ENCODE measurements around the gene ZNF516. TPM values are rescaled to one million over a fixed set of nuclear protein-coding genes. Genes with fewer than 3 reads are reported as not detected.

Gene ZNF516
- polyA plus RNA-seq, 1 donor from 2014 or later = 1.2 TPM

DNA sequence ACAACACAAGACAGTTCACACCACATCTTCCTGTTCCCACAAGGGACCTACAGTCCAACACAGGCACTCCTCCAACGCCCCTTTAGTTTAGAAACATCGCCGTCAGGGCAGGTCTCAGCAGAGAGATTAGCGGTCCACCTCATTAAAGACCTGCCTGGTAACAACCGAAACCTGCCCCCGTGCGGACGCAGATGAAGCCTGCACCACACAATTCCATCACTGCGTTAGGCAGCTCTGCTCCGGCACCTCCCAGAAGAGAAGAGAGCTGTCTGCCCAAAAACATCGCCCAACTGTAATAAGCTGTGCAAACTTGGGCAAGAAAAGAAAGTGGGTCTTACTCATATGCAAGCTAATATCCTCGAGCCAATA, 32.7 kb downstream of the ZNF516 start:
- Mint-ChIP-seq H3K4me3 (no peak overlapping the region), H3K9me3 (no peaks in the 10 kb centered on the region), H3K36me3 (no peaks in the 10 kb centered on the region), H3K27ac (no peak overlapping the region), H3K4me1 (peaks cover 0 to 3% (median 0%) of the 10 kb centered on the region in 3 donors), H3K27me3 (peaks cover 1% of the 10 kb centered on the region)

DNA sequence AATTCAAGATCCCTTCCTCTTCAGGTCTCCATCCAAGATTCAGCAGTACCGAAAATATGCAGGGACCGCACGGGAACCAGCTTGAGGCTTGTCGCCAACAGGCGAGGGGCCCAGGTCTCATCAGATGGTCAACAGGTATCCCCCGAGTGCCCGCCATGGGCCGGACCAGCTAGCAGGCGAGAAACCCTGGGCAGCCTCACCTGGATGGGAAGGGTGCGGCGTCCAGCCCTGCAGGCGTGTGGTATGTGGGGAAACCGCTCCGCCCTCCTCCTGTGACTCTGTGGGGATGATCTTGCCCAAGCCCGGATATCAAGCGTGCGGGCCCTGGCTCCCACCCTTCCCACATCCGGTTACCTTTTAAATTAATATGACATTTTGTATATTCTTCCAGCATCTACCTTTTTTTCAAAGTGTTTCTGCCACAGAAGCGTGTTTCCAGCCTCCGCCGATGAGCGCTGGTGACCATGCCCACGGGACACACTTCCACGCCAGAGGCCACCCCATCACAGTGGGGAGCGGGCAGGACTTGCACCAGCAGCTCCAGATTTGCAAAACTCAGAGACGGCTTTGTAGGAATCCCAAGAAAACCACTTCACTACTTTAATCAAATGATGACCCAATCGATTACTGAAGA, 33.2 kb downstream of the ZNF516 start:
- Mint-ChIP-seq H3K27ac (no peak overlapping the region), H3K36me3 (no peaks in the 10 kb centered on the region), H3K27me3 (peaks cover 1% of the 10 kb centered on the region), H3K4me3 (no peak overlapping the region), H3K4me1 (peaks cover 0 to 3% (median 0%) of the 10 kb centered on the region in 3 donors), H3K9me3 (no peaks in the 10 kb centered on the region)

DNA sequence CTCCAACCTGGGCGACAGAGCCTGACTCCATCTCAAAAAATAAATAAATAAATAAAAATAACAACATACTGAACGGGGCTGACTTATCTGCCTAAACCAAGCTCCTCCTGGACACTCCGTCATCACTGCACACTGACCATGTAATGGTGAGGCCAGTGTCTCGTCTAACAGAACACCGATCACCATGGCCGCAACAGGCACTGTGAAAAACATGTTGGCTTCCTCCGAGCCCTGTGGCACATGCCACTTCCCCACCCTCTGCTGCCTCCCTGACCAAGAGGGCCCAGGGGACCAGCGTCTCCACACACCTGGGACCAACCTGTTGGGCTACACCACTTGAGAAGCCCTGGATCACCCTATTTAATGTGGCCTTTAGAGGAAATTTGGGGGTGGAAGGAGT, 33.9 kb downstream of the ZNF516 start:
- Mint-ChIP-seq H3K27ac (no peak overlapping the region), H3K36me3 (no peaks in the 10 kb centered on the region), H3K4me1 (no peaks in the 10 kb centered on the region), H3K27me3 (no peaks in the 10 kb centered on the region), H3K4me3 (no peak overlapping the region), H3K9me3 (no peaks in the 10 kb centered on the region)

DNA sequence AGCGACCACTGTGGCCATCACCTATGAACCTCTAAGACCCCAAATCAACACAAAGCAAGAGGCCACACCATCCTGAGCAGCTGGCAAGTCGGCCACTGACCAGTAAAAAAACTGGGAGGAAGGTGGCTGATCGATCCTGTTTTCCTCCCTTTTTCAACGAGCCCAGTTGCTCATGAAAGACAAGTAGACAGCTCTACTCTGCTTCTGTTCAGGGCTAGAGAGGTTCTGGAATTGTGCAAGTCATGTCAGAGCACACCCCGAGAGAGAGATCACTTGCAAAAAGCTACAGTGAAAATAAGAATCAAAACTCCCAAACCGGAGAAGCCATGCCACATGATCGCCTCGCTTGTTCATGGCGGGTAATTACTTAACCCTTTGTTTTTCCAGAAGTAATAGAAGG, 34.6 kb downstream of the ZNF516 start:
- no peak overlapping the region for H3K4me3 Mint-ChIP-seq
- no peaks in the 10 kb centered on the region for H3K4me1 Mint-ChIP-seq
- no peaks in the 10 kb centered on the region for H3K9me3 Mint-ChIP-seq
- H3K27ac Mint-ChIP-seq = peak overlapping the region in 1 of 3 donors; percentile 14
- no peaks in the 10 kb centered on the region for H3K27me3 Mint-ChIP-seq
- H3K36me3 Mint-ChIP-seq = no peaks in the 10 kb centered on the region

DNA sequence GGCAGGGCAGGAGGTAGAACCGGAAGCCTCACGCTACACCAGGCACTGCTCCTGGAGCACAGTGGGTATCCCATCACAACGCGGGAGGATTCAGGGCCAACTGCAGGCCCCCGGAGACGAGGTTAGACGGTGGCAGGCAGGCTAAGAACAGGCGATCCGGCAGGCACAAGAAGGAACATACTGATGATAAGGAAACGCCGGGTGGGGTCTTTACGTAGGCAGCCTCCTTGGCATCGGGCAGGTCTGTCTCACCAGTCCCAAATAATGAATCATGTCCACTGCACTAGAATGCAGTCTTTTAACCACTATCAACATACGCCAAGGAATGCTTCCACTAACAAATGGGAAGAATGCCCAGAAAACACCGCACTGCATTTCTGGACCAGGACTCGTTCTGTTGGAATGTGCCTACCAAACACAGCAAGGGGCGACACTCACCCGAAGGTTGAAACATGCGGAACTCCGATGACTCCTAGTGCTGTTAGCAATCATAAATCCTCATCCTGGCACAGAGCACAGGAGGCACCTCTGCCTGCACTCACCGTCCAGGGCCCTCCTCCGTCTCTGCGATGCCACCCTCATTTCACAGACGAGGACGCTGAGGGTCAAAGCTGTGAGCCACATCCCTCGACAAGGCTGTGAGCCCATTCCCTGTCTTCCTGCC, 35.2 kb downstream of the ZNF516 start:
- Mint-ChIP-seq H3K4me3 (no peak overlapping the region), H3K9me3 (no peaks in the 10 kb centered on the region), H3K4me1 (no peaks in the 10 kb centered on the region), H3K27ac (no peak overlapping the region), H3K27me3 (no peaks in the 10 kb centered on the region), H3K36me3 (no peaks in the 10 kb centered on the region)

DNA sequence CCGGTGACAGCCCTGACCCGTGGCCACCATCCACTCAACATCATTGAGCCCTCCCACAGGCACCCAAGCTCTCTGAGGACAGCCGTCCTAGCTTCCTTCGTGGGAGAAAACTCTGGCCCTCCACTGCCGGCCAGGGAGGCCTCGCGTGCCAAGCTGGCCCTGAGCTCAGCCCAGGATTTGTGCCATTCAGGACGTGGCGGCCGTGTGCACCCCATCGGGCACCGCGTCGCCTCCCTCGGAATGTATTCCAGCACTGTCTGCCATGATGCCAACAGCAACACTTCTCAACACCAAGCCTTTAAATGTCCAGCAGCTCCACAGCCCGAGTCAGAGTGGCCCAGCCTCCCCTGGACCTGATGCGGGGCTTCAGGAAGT, 35.7 kb downstream of the ZNF516 start:
- Mint-ChIP-seq H3K27me3 (no peaks in the 10 kb centered on the region), H3K4me1 (no peaks in the 10 kb centered on the region), H3K36me3 (no peaks in the 10 kb centered on the region), H3K9me3 (no peaks in the 10 kb centered on the region), H3K27ac (no peak overlapping the region), H3K4me3 (no peak overlapping the region)

DNA sequence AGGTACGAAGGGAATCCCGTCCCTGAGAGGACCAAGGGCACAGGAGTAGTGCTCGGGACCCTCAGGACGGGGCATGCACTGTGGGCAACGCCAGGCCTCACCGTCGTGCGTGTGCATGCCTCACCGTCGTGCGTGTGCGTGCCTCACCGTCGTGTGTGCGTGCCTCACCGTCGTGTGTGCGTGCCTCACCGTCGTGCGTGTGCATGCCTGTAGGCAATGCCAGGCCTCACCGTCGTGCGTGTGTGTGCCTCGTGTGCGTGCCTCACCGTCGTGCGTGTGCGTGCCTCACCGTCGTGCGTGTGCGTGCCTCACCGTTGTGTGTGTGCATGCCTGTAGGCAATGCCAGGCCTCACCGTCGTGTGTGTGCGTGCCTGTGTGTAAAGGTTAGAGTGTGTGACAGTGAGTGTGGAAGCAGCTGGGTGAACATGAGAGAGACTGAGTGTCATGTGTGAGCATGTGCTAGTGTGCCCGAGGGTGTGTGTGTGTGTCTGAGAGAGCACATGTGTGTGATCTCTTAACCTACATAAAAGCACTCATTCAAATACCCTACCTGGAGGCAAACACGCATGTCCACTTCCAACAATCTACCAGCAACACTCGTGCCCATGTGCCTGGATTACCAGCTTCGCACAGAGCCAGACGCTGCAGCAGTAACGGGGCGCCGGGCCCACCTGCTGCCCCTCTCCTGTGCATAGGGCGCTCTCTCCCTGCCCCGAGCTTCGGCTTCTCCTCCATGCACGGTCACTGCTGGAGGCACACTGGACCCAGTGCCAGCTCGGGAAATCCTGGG, 36.3 kb downstream of the ZNF516 start:
- Mint-ChIP-seq H3K9me3 (no peaks in the 10 kb centered on the region), H3K4me3 (no peak overlapping the region), H3K36me3 (no peaks in the 10 kb centered on the region), H3K4me1 (peaks cover 0 to 2% (median 0%) of the 10 kb centered on the region in 3 donors), H3K27ac (no peak overlapping the region), H3K27me3 (no peaks in the 10 kb centered on the region)

DNA sequence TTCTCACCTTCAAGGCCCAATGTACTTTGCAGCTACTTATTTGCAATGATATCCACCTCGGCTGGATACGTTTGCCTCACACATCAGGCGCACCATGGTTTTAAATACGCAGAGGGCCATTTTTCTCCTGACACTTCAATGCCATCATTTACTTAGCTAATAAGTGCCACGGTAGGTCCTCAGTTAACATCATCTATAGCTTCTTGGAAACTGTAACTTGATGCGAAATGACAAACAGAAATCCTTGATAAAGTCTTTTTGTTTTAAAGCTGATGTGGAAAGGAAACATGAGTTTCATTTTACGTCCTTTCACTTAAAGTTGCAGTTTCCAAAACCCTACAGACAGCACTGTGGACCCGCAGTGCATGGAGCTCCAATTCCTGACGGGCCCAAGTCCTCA, 37.1 kb downstream of the ZNF516 start:
- Mint-ChIP-seq H3K27me3 (peaks cover 1% of the 10 kb centered on the region), H3K36me3 (no peaks in the 10 kb centered on the region), H3K4me1 (peaks cover 0 to 2% (median 0%) of the 10 kb centered on the region in 3 donors), H3K4me3 (no peak overlapping the region), H3K27ac (no peak overlapping the region), H3K9me3 (no peaks in the 10 kb centered on the region)

DNA sequence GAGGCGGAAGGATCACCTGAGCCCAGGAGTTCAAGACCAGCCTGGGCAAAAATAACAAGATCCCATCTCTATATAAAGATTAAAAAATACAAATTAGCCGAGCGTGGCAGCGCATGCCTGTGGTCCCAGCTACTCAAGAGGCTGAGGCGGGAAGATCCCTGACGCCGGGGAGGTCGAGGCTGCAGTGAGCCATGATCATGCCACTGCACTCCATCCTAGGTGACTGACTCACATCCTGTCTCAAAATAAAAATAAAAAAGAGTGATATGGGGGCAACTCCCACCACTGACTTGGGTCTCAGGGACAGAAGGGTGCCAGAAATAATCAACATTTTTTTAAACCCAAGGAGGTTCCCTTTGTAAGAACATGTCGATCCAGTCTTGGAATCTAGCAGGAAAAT, 37.6 kb downstream of the ZNF516 start:
- Mint-ChIP-seq H3K9me3 (no peaks in the 10 kb centered on the region), H3K27me3 (peaks cover 3% of the 10 kb centered on the region), H3K4me1 (peaks cover 0 to 2% (median 0%) of the 10 kb centered on the region in 3 donors), H3K27ac (no peak overlapping the region), H3K4me3 (no peak overlapping the region), H3K36me3 (no peaks in the 10 kb centered on the region)

DNA sequence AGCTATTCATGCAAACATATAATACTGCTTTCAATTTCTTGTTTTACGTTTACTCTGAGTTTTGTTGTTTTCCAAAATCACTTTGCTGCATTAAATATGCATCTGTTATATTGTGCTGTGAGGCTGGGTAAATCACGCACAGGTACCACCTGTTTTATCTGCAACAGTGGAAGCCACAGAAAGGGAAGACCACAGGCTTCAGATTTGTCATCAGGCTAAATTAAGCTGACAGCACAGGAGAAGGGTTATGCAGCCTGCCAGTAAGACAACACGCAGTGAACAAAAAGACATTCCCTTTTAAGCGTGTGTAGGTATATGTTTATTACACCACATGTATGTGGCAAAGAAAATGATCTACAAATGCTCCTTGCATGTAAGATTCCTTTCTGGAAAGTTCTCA, 38.2 kb downstream of the ZNF516 start:
- H3K27me3 Mint-ChIP-seq = peaks cover 5% of the 10 kb centered on the region
- no peaks in the 10 kb centered on the region for H3K9me3 Mint-ChIP-seq

DNA sequence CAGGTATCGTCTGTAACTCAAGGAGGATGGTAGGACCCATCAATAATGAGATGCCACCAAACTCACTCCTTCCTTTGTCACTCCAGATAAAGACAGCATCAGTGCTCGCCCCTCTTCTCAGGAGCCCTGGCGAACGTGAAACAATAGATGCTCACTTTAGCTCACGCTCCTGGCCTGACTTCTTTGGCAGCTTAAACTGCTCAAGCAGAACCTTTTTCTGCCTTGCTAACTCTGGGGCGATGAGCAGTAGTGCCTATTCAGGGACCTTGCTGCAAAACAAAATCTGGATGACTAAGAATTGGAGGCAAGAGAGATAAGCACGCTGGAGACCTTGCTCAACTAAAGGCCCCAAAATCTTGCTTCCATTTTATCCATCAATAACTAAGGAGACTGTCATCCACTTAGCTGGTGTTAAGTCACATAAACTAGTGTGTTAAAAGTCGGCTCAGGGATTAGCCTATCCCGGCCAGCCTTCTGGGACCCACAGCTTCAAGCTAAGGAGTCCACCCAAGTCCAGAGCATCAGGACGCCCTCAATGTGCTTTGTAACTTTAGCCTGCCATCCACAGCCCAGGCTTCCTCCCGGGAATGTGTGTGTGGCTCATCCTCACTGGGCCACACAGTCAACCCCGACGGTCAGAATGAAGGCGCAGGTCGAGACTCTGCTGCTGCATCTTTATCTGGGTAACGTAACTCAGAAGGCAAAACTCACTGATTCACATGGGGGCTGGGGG, 38.9 kb downstream of the ZNF516 start:
- H3K27me3 Mint-ChIP-seq = peaks cover 9% of the 10 kb centered on the region
- no peaks in the 10 kb centered on the region for H3K9me3 Mint-ChIP-seq
- H3K4me1 Mint-ChIP-seq = peaks cover 0 to 6% (median 5%) of the 10 kb centered on the region in 3 donors
- peak overlapping the region in 1 of 3 donors; percentile 9 for H3K27ac Mint-ChIP-seq
- no peaks in the 10 kb centered on the region for H3K36me3 Mint-ChIP-seq
- no peak overlapping the region for H3K4me3 Mint-ChIP-seq

More for the DNA sequence above, 38.2 kb downstream of the ZNF516 start:
- peaks cover 0 to 2% (median 0%) of the 10 kb centered on the region in 3 donors for H3K4me1 Mint-ChIP-seq
- no peaks in the 10 kb centered on the region for H3K36me3 Mint-ChIP-seq
- no peak overlapping the region for H3K27ac Mint-ChIP-seq
- H3K4me3 Mint-ChIP-seq = no peak overlapping the region

DNA sequence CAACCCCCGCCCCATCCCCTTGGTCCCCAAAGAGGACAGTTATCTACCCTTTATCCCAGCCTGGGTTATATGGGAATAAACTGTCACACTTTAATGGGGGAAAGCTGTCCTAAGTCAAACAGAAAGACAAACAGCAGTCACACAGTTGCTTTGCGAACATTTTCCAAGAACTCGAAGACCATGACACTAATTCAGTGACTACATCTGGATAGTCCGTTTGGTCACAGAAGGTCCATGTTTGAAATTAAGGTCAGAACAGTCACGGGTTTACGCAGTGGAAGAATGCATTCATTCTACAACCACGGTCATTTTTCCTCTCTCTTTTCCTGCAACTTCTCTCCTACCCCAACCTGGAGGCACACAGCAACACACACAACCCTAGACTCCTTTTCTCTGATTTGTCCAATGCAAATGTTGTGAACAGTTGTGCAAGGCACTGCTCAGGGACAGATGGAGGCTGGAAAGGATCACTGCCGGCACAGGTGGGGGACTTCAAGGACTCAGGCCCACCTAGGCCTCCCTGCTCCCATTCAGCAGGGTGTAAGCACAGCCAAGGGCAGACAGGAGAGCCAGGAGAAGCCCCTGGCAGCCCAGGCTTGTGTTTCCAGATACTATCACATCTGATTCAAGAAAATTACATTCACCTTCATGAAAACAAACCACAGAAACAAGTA, 39.9 kb downstream of the ZNF516 start:
- peaks cover 10% of the 10 kb centered on the region for H3K27me3 Mint-ChIP-seq
- no peak overlapping the region for H3K4me3 Mint-ChIP-seq
- H3K27ac Mint-ChIP-seq = no peak overlapping the region
- H3K36me3 Mint-ChIP-seq = no peaks in the 10 kb centered on the region
- no peaks in the 10 kb centered on the region for H3K9me3 Mint-ChIP-seq
- H3K4me1 Mint-ChIP-seq = peaks cover 6 to 11% (median 10%) of the 10 kb centered on the region in 3 donors

DNA sequence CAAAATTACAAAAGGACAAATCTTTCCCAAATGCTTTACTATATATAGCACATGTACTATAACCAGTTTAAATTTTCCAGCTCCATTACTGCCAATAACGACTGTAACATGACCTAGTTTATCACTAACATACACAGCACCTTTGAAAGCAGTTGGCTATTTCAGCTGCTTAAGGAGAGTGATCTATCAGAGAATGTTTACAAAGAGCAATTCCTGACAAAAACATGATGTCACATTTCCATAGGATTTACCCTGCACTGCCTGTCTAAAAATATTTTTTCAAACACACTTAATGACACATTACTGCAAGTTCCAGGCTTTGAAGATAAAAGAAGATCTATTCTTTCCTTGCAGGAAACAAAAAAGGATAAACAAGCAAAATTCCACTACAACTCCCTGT, 40.6 kb downstream of the ZNF516 start:
- Mint-ChIP-seq H3K4me3 (no peak overlapping the region), H3K27me3 (peaks cover 12% of the 10 kb centered on the region), H3K4me1 (peaks cover 10 to 15% (median 12%) of the 10 kb centered on the region in 3 donors), H3K9me3 (no peaks in the 10 kb centered on the region), H3K27ac (no peak overlapping the region), H3K36me3 (no peaks in the 10 kb centered on the region)

DNA sequence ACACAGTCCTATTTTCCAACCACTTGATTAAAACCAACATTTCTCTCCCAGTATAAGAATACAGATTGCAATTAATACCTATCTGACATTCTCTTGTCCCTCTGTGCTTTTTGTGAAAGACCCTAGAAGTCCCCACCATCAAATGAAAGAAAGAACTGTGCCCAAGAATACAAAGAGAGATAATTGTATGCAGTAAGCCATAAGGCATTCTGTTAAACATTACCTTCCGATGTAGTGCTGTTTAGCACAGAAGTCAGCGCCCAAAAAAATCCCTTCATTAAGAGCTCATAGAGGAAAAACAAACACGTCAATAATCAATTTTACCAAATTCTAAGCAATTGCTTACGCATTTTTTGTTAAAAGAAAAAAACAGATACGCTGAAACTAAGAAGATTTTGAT, 41.1 kb downstream of the ZNF516 start:
- Mint-ChIP-seq H3K4me1 (peaks cover 10 to 15% (median 12%) of the 10 kb centered on the region in 3 donors), H3K9me3 (no peaks in the 10 kb centered on the region), H3K27ac (no peak overlapping the region), H3K4me3 (no peak overlapping the region), H3K27me3 (peaks cover 12% of the 10 kb centered on the region), H3K36me3 (no peaks in the 10 kb centered on the region)

Measured in IgD-negative memory B cell (primary cell).